Karpas-422 (cell line): ENCODE data around the gene EHD2. TPM values are rescaled to one million over a fixed set of nuclear protein-coding genes. Genes with fewer than 3 reads are reported as not detected.

Experiments
- DNase-seq: peaks from one replicate; pipeline ENCODE4 v3.0.0-alpha.2; 2015
- H2AFZ ChIP-seq: fragments of 200-600 bp; sonication (generic); 2 replicates; pipeline ENCODE4 v1.6.1; 2014; ENCODE audit warnings: antibody characterized with exemption, low read length, mixed read lengths
- H3K27ac ChIP-seq: fragments of 200-600 bp; sonication (generic); 2 replicates; pipeline ENCODE4 v1.5.1; 2014; ENCODE audit warnings: mild to moderate bottlenecking, low read length, moderate library complexity
- H3K27me3 ChIP-seq: fragments of 200-600 bp; sonication (generic); 2 replicates; pipeline ENCODE4 v1.6.1; 2014; ENCODE audit warnings: low read length, mixed read lengths
- H3K36me3 ChIP-seq: fragments of 200-600 bp; sonication (generic); 2 replicates; pipeline ENCODE4 v1.6.1; 2014; ENCODE audit warnings: low read length, mixed read lengths; ENCODE audit not compliant: insufficient read depth
- H3K4me1 ChIP-seq: fragments of 200-600 bp; sonication (generic); 2 replicates; pipeline ENCODE4 v1.6.1; 2014; ENCODE audit warnings: mild to moderate bottlenecking, low read length, mixed read lengths
- H3K4me2 ChIP-seq: fragments of 200-600 bp; sonication (generic); 2 replicates; pipeline ENCODE4 v1.6.1; 2014; ENCODE audit warnings: low read length, low read depth, mild to moderate bottlenecking; ENCODE audit not compliant: poor library complexity, severe bottlenecking
- H3K4me3 ChIP-seq: fragments of 200-600 bp; sonication (generic); 2 replicates; pipeline ENCODE4 v1.5.1; 2014; ENCODE audit warnings: mild to moderate bottlenecking, antibody characterized with exemption, low read length, mixed read lengths
- H3K79me2 ChIP-seq: fragments of 200-600 bp; sonication (generic); 2 replicates; pipeline ENCODE4 v1.6.1; 2014; ENCODE audit warnings: mild to moderate bottlenecking, low read length, mixed read lengths
- H3K9ac ChIP-seq: fragments of 200-600 bp; sonication (generic); 2 replicates; pipeline ENCODE4 v1.6.0; 2014; ENCODE audit warnings: low read length
- H3K9me2 ChIP-seq: fragments of 200-600 bp; sonication (generic), shearing (Covaris generic); replicated peaks from 2 replicates; pipeline ENCODE4 v1.6.0; 2014; ENCODE audit warnings: mild to moderate bottlenecking, low read length, moderate library complexity; ENCODE audit not compliant: insufficient read depth
- H3K9me3 ChIP-seq: fragments of 300-700, 200-600 bp; sonication (generic); 2 replicates; pipeline ENCODE4 v1.6.1; 2014; ENCODE audit warnings: low read length, mixed read lengths
- H4K20me1 ChIP-seq: fragments of 200-600 bp; sonication (generic); 2 replicates; pipeline ENCODE4 v1.6.1; 2014; ENCODE audit warnings: mild to moderate bottlenecking, antibody characterized with exemption, low read length, low read depth; ENCODE audit not compliant: insufficient read depth
- total RNA-seq: library from RNA; depleted of rRNA; stranded (reverse); fragments of >200 nt; shearing (Covaris generic); gene quantifications from 2 replicates; pipeline ENCODE4 v1.2.3, GENCODE V29; 2014; ENCODE audit warnings: low replicate concordance

The EHD2 gene
- total RNA-seq, 1 experiment from 2014 or later = not detected

GRCh38 chr19:47682939-47683338 lies 30.3 kb upstream of the EHD2 start:
- no peak overlapping the region for H3K4me3 ChIP-seq
- H3K27me3 ChIP-seq = no peaks in the 10 kb centered on the region
- DNase-seq = no peak
- H3K9ac ChIP-seq = no peak overlapping the region
- no peaks in the 10 kb centered on the region for H3K9me2 ChIP-seq
- H3K4me2 ChIP-seq = no peak overlapping the region
- no peaks in the 10 kb centered on the region for H3K36me3 ChIP-seq
- H2AFZ ChIP-seq = no peak overlapping the region
- no peaks in the 10 kb centered on the region for H3K9me3 ChIP-seq
- H3K79me2 ChIP-seq = no peaks in the 10 kb centered on the region
- H3K27ac ChIP-seq = no peak overlapping the region
- no peaks in the 10 kb centered on the region for H4K20me1 ChIP-seq
- peaks cover 7% of the 10 kb centered on the region for H3K4me1 ChIP-seq

- DNase-seq = no peak
- Histone ChIP-seq H3K4me2 (no peak overlapping the region), H3K9me3 (no peaks in the 10 kb centered on the region), H3K9me2 (no peaks in the 10 kb centered on the region), H3K4me3 (no peak overlapping the region), H3K27ac (no peak overlapping the region), H3K4me1 (peaks cover 7% of the 10 kb centered on the region), H3K79me2 (no peaks in the 10 kb centered on the region), H3K9ac (no peak overlapping the region), H3K36me3 (no peaks in the 10 kb centered on the region), H2AFZ (no peak overlapping the region), H4K20me1 (no peaks in the 10 kb centered on the region), H3K27me3 (no peaks in the 10 kb centered on the region)
Measured at GRCh38 chr19:47686679-47687450, 26.4 kb upstream of the EHD2 start.

GRCh38 chr19:47687906-47688305 lies 25.3 kb upstream of the EHD2 start:
- H3K36me3 ChIP-seq = no peaks in the 10 kb centered on the region
- no peaks in the 10 kb centered on the region for H3K79me2 ChIP-seq
- no peaks in the 10 kb centered on the region for H3K27me3 ChIP-seq
- H3K4me1 ChIP-seq = peaks cover 5% of the 10 kb centered on the region
- no peaks in the 10 kb centered on the region for H4K20me1 ChIP-seq
- no peaks in the 10 kb centered on the region for H3K9me2 ChIP-seq
- no peak overlapping the region for H3K27ac ChIP-seq
- H3K9ac ChIP-seq = no peak overlapping the region
- no peak for DNase-seq
- H3K4me3 ChIP-seq = no peak overlapping the region
- H3K4me2 ChIP-seq = no peak overlapping the region
- H2AFZ ChIP-seq = no peak overlapping the region
- no peaks in the 10 kb centered on the region for H3K9me3 ChIP-seq

- H4K20me1 ChIP-seq = no peaks in the 10 kb centered on the region
- no peak overlapping the region for H3K27ac ChIP-seq
- no peak overlapping the region for H3K4me2 ChIP-seq
- no peaks in the 10 kb centered on the region for H3K4me1 ChIP-seq
- no peak overlapping the region for H2AFZ ChIP-seq
- no peak for DNase-seq
- no peaks in the 10 kb centered on the region for H3K79me2 ChIP-seq
- no peak overlapping the region for H3K4me3 ChIP-seq
- H3K9me3 ChIP-seq = no peaks in the 10 kb centered on the region
- H3K27me3 ChIP-seq = no peaks in the 10 kb centered on the region
- no peak overlapping the region for H3K9ac ChIP-seq
- no peaks in the 10 kb centered on the region for H3K36me3 ChIP-seq
- H3K9me2 ChIP-seq = no peaks in the 10 kb centered on the region
Measured at GRCh38 chr19:47691090-47691489, 22.1 kb upstream of the EHD2 start.

- Histone ChIP-seq H3K4me3 (no peak overlapping the region), H3K9ac (no peak overlapping the region), H2AFZ (no peak overlapping the region), H3K36me3 (no peaks in the 10 kb centered on the region), H3K9me2 (no peaks in the 10 kb centered on the region), H3K9me3 (no peaks in the 10 kb centered on the region), H3K4me1 (no peaks in the 10 kb centered on the region), H3K4me2 (no peak overlapping the region), H4K20me1 (no peaks in the 10 kb centered on the region), H3K27ac (no peak overlapping the region), H3K27me3 (no peaks in the 10 kb centered on the region), H3K79me2 (no peaks in the 10 kb centered on the region)
- no peak for DNase-seq
Measured at GRCh38 chr19:47691782-47692181, 21.4 kb upstream of the EHD2 start.

GRCh38 chr19:47693489-47693888 lies 19.7 kb upstream of the EHD2 start:
- Histone ChIP-seq H3K4me3 (no peak overlapping the region), H3K9ac (no peak overlapping the region), H2AFZ (no peak overlapping the region), H3K9me2 (no peaks in the 10 kb centered on the region), H3K9me3 (no peaks in the 10 kb centered on the region), H4K20me1 (no peaks in the 10 kb centered on the region), H3K4me2 (no peak overlapping the region), H3K27me3 (no peaks in the 10 kb centered on the region), H3K27ac (no peak overlapping the region), H3K79me2 (no peaks in the 10 kb centered on the region), H3K4me1 (no peaks in the 10 kb centered on the region), H3K36me3 (no peaks in the 10 kb centered on the region)
- no peak for DNase-seq

GRCh38 chr19:47693903-47694302 lies 19.3 kb upstream of the EHD2 start:
- Histone ChIP-seq H4K20me1 (no peaks in the 10 kb centered on the region), H3K4me3 (no peak overlapping the region), H3K9me2 (no peaks in the 10 kb centered on the region)

GRCh38 chr19:47694466-47695273 lies 18.6 kb upstream of the EHD2 start:
- H3K9me3 ChIP-seq = no peaks in the 10 kb centered on the region
- no peaks in the 10 kb centered on the region for H3K27me3 ChIP-seq
- H3K4me3 ChIP-seq = no peak overlapping the region
- no peaks in the 10 kb centered on the region for H4K20me1 ChIP-seq
- no peaks in the 10 kb centered on the region for H3K36me3 ChIP-seq
- H3K79me2 ChIP-seq = no peaks in the 10 kb centered on the region
- H3K9ac ChIP-seq = no peak overlapping the region
- no peak overlapping the region for H2AFZ ChIP-seq
- DNase-seq = no peak
- no peaks in the 10 kb centered on the region for H3K4me1 ChIP-seq
- H3K9me2 ChIP-seq = no peaks in the 10 kb centered on the region
- no peak overlapping the region for H3K4me2 ChIP-seq
- no peak overlapping the region for H3K27ac ChIP-seq

More at GRCh38 chr19:47693903-47694302, 19.3 kb upstream of the EHD2 start:
- Histone ChIP-seq H3K9me3 (no peaks in the 10 kb centered on the region), H3K4me2 (no peak overlapping the region), H3K9ac (no peak overlapping the region), H3K79me2 (no peaks in the 10 kb centered on the region), H3K27me3 (no peaks in the 10 kb centered on the region), H3K36me3 (no peaks in the 10 kb centered on the region), H3K4me1 (no peaks in the 10 kb centered on the region), H3K27ac (no peak overlapping the region), H2AFZ (no peak overlapping the region)
- DNase-seq = no peak
